PFSK-1 (cell line): ENCODE measurements around the gene MBTPS1.

Source experiments
- POLR2AphosphoS5 ChIP-seq: IDR thresholded peaks from 2 replicates; pipeline ENCODE4 v1.6.1; 2012; ENCODE audit warnings: low read depth, mild to moderate bottlenecking, control low read depth, low read length, moderate library complexity
- SIN3A ChIP-seq: IDR thresholded peaks from 2 replicates; pipeline ENCODE4 v1.6.1; 2012; ENCODE audit warnings: mild to moderate bottlenecking, low read length, moderate library complexity, borderline replicate concordance; ENCODE audit not compliant: insufficient read depth
- TAF1 ChIP-seq: IDR thresholded peaks from 2 replicates; pipeline ENCODE4 v1.6.1; 2012; ENCODE audit warnings: low read length, control low read depth, borderline replicate concordance; ENCODE audit not compliant: insufficient read depth
- TF ChIP-seq, protein P1 (sequence below), 2 experiments: IDR thresholded peaks; 2 replicates each; pipeline versions ENCODE4 v1.6.1 to v1.8.0; 2011 to 2012; ENCODE audit warnings: low read depth in 2 of 2, low read length in 2 of 2, control low read depth in 1 of 2, inconsistent platforms in 1 of 2, mild to moderate bottlenecking in 1 of 2, moderate library complexity in 1 of 2; ENCODE audit not compliant: insufficient read depth in 1 of 2

DNA sequence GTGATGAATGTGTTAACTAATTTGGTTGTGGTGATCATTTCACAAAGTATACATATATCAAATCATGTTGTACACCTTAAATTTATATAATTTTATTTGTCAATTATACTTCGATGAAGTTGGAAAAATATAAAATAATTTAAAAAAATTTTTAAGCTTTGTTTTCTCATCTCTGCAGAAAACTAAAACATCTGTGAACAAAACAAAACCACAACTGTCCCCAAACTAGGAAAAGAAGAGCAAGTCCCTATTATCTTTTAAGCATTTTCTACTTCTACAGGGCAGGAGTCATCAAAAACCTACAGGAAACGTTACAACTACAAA, 21.7 kb upstream of the MBTPS1 start:
- TF ChIP-seq, protein P1, sequence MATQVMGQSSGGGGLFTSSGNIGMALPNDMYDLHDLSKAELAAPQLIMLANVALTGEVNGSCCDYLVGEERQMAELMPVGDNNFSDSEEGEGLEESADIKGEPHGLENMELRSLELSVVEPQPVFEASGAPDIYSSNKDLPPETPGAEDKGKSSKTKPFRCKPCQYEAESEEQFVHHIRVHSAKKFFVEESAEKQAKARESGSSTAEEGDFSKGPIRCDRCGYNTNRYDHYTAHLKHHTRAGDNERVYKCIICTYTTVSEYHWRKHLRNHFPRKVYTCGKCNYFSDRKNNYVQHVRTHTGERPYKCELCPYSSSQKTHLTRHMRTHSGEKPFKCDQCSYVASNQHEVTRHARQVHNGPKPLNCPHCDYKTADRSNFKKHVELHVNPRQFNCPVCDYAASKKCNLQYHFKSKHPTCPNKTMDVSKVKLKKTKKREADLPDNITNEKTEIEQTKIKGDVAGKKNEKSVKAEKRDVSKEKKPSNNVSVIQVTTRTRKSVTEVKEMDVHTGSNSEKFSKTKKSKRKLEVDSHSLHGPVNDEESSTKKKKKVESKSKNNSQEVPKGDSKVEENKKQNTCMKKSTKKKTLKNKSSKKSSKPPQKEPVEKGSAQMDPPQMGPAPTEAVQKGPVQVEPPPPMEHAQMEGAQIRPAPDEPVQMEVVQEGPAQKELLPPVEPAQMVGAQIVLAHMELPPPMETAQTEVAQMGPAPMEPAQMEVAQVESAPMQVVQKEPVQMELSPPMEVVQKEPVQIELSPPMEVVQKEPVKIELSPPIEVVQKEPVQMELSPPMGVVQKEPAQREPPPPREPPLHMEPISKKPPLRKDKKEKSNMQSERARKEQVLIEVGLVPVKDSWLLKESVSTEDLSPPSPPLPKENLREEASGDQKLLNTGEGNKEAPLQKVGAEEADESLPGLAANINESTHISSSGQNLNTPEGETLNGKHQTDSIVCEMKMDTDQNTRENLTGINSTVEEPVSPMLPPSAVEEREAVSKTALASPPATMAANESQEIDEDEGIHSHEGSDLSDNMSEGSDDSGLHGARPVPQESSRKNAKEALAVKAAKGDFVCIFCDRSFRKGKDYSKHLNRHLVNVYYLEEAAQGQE (IDR thresholded peaks at IDR 0.05; ENCODE audit: insufficient read depth in 1 of 2, low read depth in 2 of 2, low read length in 2 of 2) = no peak
- TF ChIP-seq SIN3A = no peak
- TF ChIP-seq POLR2AphosphoS5 = no peak
- TF ChIP-seq TAF1 = no peak
